ENCODE results near the gene DEXI. TPM values are rescaled to one million over a fixed set of nuclear protein-coding genes. Genes with fewer than 3 reads are reported as not detected.
"Not testable (repeated sequence)": the region's sequence is repeated elsewhere in the genome, so short reads cannot be mapped to it uniquely, and the experiment has no call there.

Gene DEXI
- total RNA-seq, 1 donor from 2014 or later, result 27.6 TPM

- intact Hi-C loops (cut with micrococcal nuclease), result no loop called here
Observed at GRCh38 chr16:10970065-10970464, 27.8 kb upstream of the DEXI start.

GRCh38 chr16:10969615-10970014 lies 27.3 kb upstream of the DEXI start:
- intact Hi-C loops (cut with micrococcal nuclease), result no loop called here

DNA sequence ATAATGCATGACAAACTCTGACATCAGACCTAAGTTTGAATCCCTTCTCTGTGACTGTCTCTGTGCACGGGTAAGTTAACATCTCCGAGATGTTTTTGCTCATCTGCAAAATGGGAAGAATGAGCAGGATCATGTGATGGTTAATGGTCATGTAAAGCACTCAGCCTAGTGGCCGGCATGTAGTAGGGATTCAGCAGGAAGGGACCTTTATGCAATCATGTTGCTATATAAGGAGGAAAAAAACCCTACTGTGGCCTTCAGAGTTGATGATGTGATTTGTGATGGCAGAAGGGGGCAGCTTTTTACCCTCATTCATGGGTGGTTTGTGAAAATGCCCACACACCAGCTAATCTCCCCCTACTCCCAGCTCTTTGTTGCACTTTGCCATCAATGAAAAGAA lies 26.2 kb upstream of the DEXI start:
- intact Hi-C loops (cut with micrococcal nuclease), result no loop called here

GRCh38 chr16:10967986-10968385 lies 25.7 kb upstream of the DEXI start:
- intact Hi-C loops (cut with micrococcal nuclease), result no loop called here

- intact Hi-C loops (cut with micrococcal nuclease), result not testable (repeated sequence)
Observed at GRCh38 chr16:10966559-10966958, 24.3 kb upstream of the DEXI start.

- intact Hi-C loops (cut with micrococcal nuclease), result no loop called here
Observed at GRCh38 chr16:10966129-10966528, 23.9 kb upstream of the DEXI start.

DNA sequence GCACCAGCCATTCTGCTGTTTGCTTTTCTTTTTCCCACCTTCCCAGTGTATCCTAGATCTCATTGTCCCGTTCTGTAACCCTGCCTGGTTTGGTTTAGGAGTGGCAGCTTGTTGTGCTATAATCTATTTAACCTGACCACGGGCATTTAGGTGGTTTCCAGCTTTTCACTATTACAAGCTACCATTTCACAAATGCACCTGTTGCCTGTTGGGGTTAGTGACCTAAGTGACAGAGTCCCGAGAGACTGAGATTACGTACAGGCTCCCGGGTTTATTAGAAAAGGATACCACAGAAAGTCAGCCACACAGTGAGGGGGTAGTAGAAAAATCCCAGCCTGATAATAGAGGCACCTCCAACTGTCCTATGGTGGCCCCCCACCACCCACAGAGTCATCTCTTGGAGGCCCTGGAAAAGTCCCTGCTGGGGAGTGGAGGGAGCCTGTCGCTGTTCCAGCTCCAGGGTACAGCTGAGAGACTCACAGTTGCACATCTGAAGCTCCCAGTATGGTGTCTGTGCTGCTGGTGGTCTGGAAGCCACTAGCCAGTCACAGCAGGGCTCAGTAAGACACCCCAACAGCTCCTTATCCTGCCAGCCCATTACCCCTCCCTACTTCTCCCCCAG lies 23.3 kb upstream of the DEXI start:
- intact Hi-C loops (cut with micrococcal nuclease), result loop anchor here (1.0 to 2.0 kb wide), 5 partner anchors 87 to 431 kb away; no protein-coding TSS in a partner anchor

DNA sequence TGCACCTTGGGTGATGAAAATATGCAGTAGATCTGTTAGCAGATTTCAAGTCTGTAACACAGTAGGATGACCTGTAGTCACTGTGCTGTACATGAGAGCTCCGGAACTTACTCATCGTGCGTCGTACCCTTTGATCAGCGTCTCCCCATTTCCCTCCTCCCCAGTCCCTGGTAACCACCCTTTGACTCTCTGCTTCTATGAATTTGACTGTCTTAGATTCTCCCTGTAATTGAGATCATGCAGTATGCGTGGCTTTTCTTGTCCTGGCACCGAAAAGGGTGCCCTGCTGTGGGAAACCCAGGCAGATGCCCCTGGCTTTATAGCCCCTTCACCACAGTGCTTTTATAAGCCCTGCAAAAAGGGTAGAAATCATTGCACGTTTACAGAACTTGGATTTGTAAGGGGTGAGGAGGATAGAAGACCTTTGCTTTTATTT lies 22.6 kb upstream of the DEXI start:
- intact Hi-C loops (cut with micrococcal nuclease), result loop anchor here (1.0 to 2.0 kb wide), 13 partner anchors 88 to 749 kb away; partner anchors contain the start of gene LITAF

DNA sequence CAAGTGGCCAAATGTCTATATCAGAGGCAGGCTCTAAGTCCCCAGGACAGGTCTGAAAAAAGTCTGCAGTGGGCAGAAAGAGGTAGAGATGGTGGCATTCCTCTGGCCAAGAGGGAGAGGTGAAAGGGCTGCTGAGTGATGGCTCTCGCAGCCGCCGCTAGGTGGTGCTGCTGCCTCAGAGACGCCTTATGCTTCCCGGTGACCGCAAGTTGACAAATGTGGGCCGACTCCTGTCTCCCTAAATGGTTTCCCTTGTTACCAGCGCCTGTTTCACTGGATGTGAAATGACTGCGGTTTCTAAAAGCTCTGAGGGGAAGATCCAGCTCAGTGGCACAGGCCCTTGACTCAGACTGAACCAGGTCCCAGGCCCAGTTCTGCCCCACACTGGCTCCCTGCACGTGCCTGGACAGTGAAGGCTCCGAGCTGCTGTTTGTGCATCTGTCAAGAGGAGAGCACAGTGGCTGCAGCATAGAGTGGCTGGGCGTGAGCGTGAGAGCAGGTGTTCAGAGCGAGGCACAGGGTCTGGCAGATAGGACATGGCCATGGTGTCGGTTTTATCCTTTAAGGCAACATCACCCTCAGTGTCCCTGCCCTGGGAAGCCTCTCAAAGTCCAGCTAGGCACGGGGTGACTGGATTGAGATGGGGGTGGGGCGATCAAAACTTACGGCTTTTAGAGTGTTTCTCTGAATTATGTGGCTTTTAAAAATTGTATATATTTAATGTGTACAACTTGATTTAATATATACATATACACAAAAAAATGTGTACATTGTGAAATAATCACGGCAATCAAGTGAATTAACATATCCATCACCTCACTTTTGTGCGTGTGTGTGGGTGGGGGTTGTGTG lies 22.0 kb upstream of the DEXI start:
- intact Hi-C loops (cut with micrococcal nuclease), result loop anchor here (1.0 to 2.0 kb wide), 12 partner anchors 89 to 750 kb away; partner anchors contain the start of gene LITAF

- intact Hi-C loops (cut with micrococcal nuclease), result no loop called here
Observed at GRCh38 chr16:10961231-10961630, 19.0 kb upstream of the DEXI start.

- intact Hi-C loops (cut with micrococcal nuclease), result no loop called here
Observed at GRCh38 chr16:10959161-10959560, 16.9 kb upstream of the DEXI start.

DNA sequence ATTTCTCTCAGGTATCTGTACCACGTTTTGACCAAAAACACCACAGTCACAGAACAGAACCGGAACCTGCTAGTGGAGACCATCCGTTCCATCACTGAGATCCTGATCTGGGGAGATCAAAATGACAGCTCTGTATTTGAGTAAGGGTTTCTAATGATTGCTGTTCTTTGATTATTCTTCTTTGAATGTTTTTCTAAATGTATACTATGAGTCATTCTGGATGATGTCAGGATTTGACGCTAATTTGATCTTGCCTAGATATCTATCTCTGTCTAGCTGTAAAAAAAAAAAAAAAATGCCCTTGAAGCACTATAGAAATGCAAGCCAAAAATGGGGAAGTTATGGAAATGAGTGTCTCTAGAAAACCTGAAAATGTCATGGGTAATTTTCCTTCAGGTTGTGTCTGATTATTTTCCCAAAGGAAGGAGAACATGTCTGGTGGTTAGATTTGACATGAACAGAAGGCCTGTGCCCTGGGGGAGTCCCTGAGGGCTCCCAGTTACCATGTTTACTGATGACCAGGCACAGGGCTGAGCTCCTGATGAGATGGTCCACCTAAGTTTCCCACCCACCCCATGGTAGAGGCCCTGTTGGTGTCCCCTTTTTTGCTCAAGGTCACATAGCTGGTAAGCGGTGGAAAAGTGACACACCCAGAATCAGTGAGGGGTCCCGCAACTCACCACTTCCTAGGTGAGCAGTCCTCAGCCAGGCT lies 15.7 kb upstream of the DEXI start:
- intact Hi-C loops (cut with micrococcal nuclease), result no loop called here

GRCh38 chr16:10954903-10955302 lies 12.6 kb upstream of the DEXI start:
- intact Hi-C loops (cut with micrococcal nuclease), result loop anchor here (1.0 to 5.0 kb wide), 8 partner anchors 10 to 1113 kb away; no protein-coding TSS in a partner anchor

GRCh38 chr16:10951026-10951425 lies 8.8 kb upstream of the DEXI start:
- intact Hi-C loops (cut with micrococcal nuclease), result loop anchor here (5.0 kb wide), 1 partner anchor 631 kb away; no protein-coding TSS in a partner anchor

- intact Hi-C loops (cut with micrococcal nuclease), result loop anchor here (5.0 kb wide), 1 partner anchor 632 kb away; no protein-coding TSS in a partner anchor
Observed at GRCh38 chr16:10950393-10950792, 8.1 kb upstream of the DEXI start.

DNA sequence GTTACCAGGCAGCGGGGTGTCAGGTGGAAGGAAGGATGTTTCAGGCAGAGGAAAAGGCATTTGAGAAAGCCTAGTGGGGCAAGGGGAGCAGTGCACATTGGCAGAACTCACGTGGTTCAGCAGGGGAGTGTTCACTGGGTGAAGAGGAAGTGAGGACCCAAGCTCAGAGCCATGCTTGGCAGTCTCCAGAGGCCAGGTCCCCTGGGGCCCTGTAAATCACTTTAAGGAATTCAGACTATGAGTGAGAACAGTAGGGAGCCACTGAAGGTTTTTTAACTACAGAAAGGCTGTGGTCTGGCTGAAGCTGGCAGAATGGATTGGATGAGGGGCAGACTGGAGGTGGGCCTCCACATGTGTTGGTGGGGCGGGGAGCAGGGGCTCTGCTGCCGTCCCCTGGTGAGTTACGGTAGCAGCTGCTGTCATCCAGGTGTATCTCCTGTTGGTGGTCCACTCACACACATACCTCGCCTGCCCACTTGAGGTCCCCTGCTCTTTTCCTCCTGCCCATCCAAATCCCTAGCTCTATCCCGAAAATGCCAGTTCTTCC lies 7.2 kb upstream of the DEXI start:
- intact Hi-C loops (cut with micrococcal nuclease), result loop anchor here (10.0 kb wide), 2 partner anchors 795 to 1855 kb away; partner anchors contain the start of genes CPPED1 and TXNDC11

- intact Hi-C loops (cut with micrococcal nuclease), result loop anchor here (10.0 kb wide), 2 partner anchors 798 to 1858 kb away; partner anchors contain the start of genes CPPED1 and TXNDC11
Observed at GRCh38 chr16:10947211-10947787, 5.0 kb upstream of the DEXI start.

- intact Hi-C loops (cut with micrococcal nuclease), result loop anchor here (10.0 kb wide), 2 partner anchors 798 to 1858 kb away; partner anchors contain the start of genes CPPED1 and TXNDC11
Observed at GRCh38 chr16:10946308-10946707, 4.0 kb upstream of the DEXI start.

DNA sequence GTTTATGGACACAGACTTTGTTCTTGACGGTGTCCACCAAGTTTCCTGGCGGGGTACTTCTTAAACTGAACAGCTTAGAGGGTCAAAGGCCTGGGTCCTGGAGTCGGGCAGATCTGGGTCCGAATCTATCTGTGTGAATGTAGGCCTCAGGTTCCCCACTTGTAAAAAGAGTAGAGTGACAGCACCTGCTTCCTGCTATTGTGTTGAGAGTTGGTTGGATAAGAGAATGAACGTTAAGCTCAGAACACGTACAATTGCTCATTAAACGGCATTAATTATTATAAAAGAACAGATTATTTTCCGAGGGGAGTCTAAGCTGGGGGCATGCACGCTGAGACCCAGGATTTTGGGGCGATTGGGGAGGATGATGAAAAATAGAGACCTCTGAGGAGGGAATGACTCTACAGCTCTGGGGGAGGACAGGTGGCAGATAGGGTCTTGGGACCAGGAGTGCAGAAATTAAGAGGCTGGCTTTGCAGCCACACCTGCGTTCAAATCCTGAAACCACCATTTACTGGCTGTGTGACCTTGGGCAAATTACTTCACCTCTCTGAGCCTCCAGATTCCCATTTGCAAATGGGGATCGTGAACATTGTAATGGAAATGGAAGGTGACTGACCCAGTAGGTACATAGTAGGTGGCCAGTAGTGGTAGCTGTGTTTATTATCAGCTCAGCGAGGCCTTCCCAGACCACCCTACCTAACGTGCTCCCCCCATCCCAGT lies 3.0 kb upstream of the DEXI start:
- intact Hi-C loops (cut with micrococcal nuclease), result loop anchor here (1.0 to 10.0 kb wide), 5 partner anchors 9 to 1860 kb away; partner anchors contain the start of genes ATF7IP2, CPPED1, RSL1D1 and TXNDC11
